GM23338 (cell line): ENCODE results near the gene GHR. TPM values are rescaled to one million over a fixed set of nuclear protein-coding genes. Genes with fewer than 3 reads are reported as not detected.

Source experiments
- CTCF ChIP-seq, 2 experiments: fragments of 200-600 bp in 1 of 2; sonication (generic) in 1 of 2; conservative IDR thresholded peaks; 2 replicates each; pipeline versions ENCODE4 v1.5.1 to v1.6.1; 2016 to 2017; ENCODE audit warnings: antibody characterized with exemption in 2 of 2, low read depth in 2 of 2, mild to moderate bottlenecking in 2 of 2, moderate library complexity in 1 of 2
- ETS1 ChIP-seq: IDR thresholded peaks from 2 replicates; pipeline ENCODE4 v1.6.1; 2016; ENCODE audit warnings: antibody characterized with exemption
- EZH2 ChIP-seq: fragments of 200-600 bp; sonication (generic); IDR thresholded peaks from one replicate; pipeline ENCODE4 v1.8.0; 2017; ENCODE audit warnings: antibody characterized with exemption, mild to moderate bottlenecking, low read depth; ENCODE audit not compliant: unreplicated experiment
- JUNB ChIP-seq: IDR thresholded peaks from one replicate; pipeline ENCODE4 v1.6.1; 2016; ENCODE audit warnings: antibody characterized with exemption; ENCODE audit not compliant: unreplicated experiment
- NANOG ChIP-seq: IDR thresholded peaks from 2 replicates; pipeline ENCODE4 v1.6.1; 2016; ENCODE audit warnings: antibody characterized with exemption, borderline replicate concordance
- POLR2AphosphoS5 ChIP-seq: IDR thresholded peaks from 2 replicates; pipeline ENCODE4 v1.6.1; 2016; ENCODE audit warnings: antibody characterized with exemption, low read depth
- STAT1 ChIP-seq: IDR thresholded peaks from one replicate; pipeline ENCODE4 v1.6.1; 2016; ENCODE audit warnings: antibody characterized with exemption; ENCODE audit not compliant: unreplicated experiment
- ZNF114 ChIP-seq: fragments of 250-450 bp; sonication (Bioruptor Pico); IDR thresholded peaks from 2 replicates; pipeline ENCODE4 v1.5.0; 2020; ENCODE audit warnings: mild to moderate bottlenecking, moderate library complexity
- ZNF331 ChIP-seq: fragments of 250-450 bp; sonication (Bioruptor Pico); IDR thresholded peaks from 2 replicates; pipeline ENCODE4 v1.5.0; 2020; ENCODE audit warnings: low read depth, mild to moderate bottlenecking, moderate library complexity
- ZNF462 ChIP-seq: fragments of 250-450 bp; sonication (Bioruptor Pico); IDR thresholded peaks from 2 replicates; pipeline ENCODE4 v1.5.0; 2020; ENCODE audit warnings: mild to moderate bottlenecking, moderate library complexity
- polyA plus RNA-seq: library from polyadenylated mRNA; unstranded; fragments of >200 nt; fragmentation: Nextera tagmentation; extraction: Ambion mirVana; gene quantifications from 2 replicates; pipeline ENCODE4 v1.2.1, GENCODE V29; 2016
- total RNA-seq: library from RNA; depleted of rRNA; stranded (reverse); fragments of >200 nt; shearing (Covaris generic); gene quantifications from 2 replicates; pipeline ENCODE4 v1.2.3, GENCODE V29; 2014

GHR gene
- total and polyA plus RNA-seq, 2 experiments from 2014 or later, result 0.21 to 1.9 TPM

GRCh38 chr5:42595597-42595996 is 172.4 kb downstream of the GHR start (continued):
- TF ChIP-seq ZNF462 (CRISPR knock-in tag) (no peak), ETS1 (no peak), NANOG (no peak), STAT1 (no peak), ZNF331 (CRISPR knock-in tag) (no peak), JUNB (no peak), CTCF (conservative IDR thresholded peaks at IDR 0.05; ENCODE audit: low read depth in 2 of 2) (no peak), ZNF114 (CRISPR knock-in tag) (no peak), EZH2 (no peak), POLR2AphosphoS5 (no peak)
